Upper lobe of left lung (tissue), 6 donors: Measurements from ENCODE around the gene NEDD4L. TPM values are rescaled to one million over a fixed set of nuclear protein-coding genes. Genes with fewer than 3 reads are reported as not detected.

Experiments
- ATAC-seq, 2 donors: fragments of 200-7000 bp; cut with Tn5 transposase; one replicate each; pipeline ENCODE4 v1.9.1; 2022; ENCODE audit warnings: mild to moderate bottlenecking in 2 of 2, moderate library complexity in 2 of 2; ENCODE audit not compliant: low FRiP score in 2 of 2
- DNase-seq, 2 donors: peaks; one replicate each; pipeline ENCODE4 v3.0.0-alpha.2; 2019 to 2020
- H3K27ac ChIP-seq, 4 donors: fragments of 200-600 bp; sonication (generic); one replicate each; pipeline ENCODE4 v1.5.1; 2016 to 2019
- H3K27me3 ChIP-seq, 4 donors: fragments of 200-600 bp; sonication (generic); one replicate each; pipeline ENCODE4 v1.5.1; 2017 to 2019
- H3K36me3 ChIP-seq, 4 donors: fragments of 200-600 bp; sonication (generic); one replicate each; pipeline ENCODE4 v1.5.1; 2016 to 2019
- H3K4me1 ChIP-seq, 4 donors: fragments of 200-600 bp; sonication (generic); one replicate each; pipeline ENCODE4 v1.5.1; 2018 to 2019
- H3K4me3 ChIP-seq, 4 donors: fragments of 200-600 bp; sonication (generic); one replicate each; pipeline ENCODE4 v1.5.1; 2017 to 2019; ENCODE audit warnings: mild to moderate bottlenecking in 2 of 4, moderate library complexity in 1 of 4
- H3K9me3 ChIP-seq, 4 donors: fragments of 200-600 bp; sonication (generic); one replicate each; pipeline ENCODE4 v1.5.1; 2018 to 2019
- CTCF ChIP-seq, 6 experiments: fragments of 450-650 bp in 4 of 6; fragments of 200-600 bp in 2 of 6; sonication (generic) in 2 of 6; IDR thresholded peaks; one replicate each; pipeline ENCODE4 v1.5.1; 2016 to 2019; ENCODE audit warnings: antibody characterized with exemption in 6 of 6
- EP300 ChIP-seq, 4 donors: sonication (generic); formaldehyde crosslinking; IDR thresholded peaks; one replicate each; pipeline ENCODE4 v1.5.1; 2017; ENCODE audit warnings: antibody characterized with exemption in 4 of 4, control low read depth in 2 of 4
- POLR2A ChIP-seq, 4 donors: fragments of 450-650 bp; IDR thresholded peaks; one replicate each; pipeline ENCODE4 v1.5.1; 2016 to 2017; ENCODE audit warnings: antibody characterized with exemption in 4 of 4, mild to moderate bottlenecking in 2 of 4
- POLR2AphosphoS5 ChIP-seq, 2 donors: sonication (generic); formaldehyde crosslinking; IDR thresholded peaks; one replicate each; pipeline ENCODE4 v1.5.1; 2017; ENCODE audit warnings: antibody characterized with exemption in 2 of 2
- WGBS, 2 donors: methylation state at CpG; one replicate each; pipeline ENCODE4 v1.1.5; 2017 to 2018; 5-methylcytosine and 5-hydroxymethylcytosine counted together
- total RNA-seq, 6 donors: library from RNA; depleted of rRNA in 4 of 6; stranded (reverse); fragments of >200 nt in 4 of 6; gene quantifications; one replicate each; pipeline versions ENCODE4 v1.1.0 to v1.2.1, GENCODE V29; 2016 to 2021
- donor health status: DM: no; HTN: no; CAD: no; lungs with moderate emphysema.
- donor health status: DM: no; HTN: yes; CAD: no; lungs with severe emphysema.

The NEDD4L gene
- total RNA-seq, 6 donors from 2014 or later = 148 to 491 (median 300) TPM

DNA sequence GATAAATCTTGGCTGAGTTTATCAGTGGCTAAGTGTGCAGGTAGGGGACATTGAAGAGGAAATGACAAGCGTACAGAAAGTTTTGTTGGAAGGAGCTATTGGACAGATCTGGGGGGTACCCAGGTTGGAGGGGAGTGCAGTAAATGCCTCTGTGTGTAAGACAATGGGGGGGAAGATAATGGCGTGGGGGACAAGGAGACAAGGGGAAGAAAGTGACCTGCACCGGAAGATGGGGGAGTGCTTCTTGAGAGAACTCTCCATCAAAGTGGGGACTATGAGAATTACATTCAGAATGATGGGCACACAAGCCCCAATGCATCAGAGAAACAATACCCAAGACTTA is 394.9 kb downstream of the NEDD4L start:
- Histone ChIP-seq H3K27ac (peak overlapping the region in 3 of 4 donors; percentile 23 to 61 (median 24)), H3K36me3 (no peaks in the 10 kb centered on the region), H3K27me3 (no peaks in the 10 kb centered on the region), H3K9me3 (no peaks in the 10 kb centered on the region), H3K4me1 (peaks cover 0 to 14% (median 6%) of the 10 kb centered on the region in 4 donors), H3K4me3 (peak overlapping the region; percentile 13 to 43 (median 30))
- ATAC-seq (peak in 1 of 2 donors; percentile 25), DNase-seq (no peak)
- 33 to 38% methylated on average over 3 of the region's 3 CpGs for WGBS, 2 donors
- no peak for TF ChIP-seq POLR2AphosphoS5 (IDR thresholded peaks at IDR 0.05)
- no peak for TF ChIP-seq CTCF (IDR thresholded peaks at IDR 0.05)
- no peak for TF ChIP-seq POLR2A (IDR thresholded peaks at IDR 0.05)
- no peak for TF ChIP-seq EP300 (IDR thresholded peaks at IDR 0.05)

DNA sequence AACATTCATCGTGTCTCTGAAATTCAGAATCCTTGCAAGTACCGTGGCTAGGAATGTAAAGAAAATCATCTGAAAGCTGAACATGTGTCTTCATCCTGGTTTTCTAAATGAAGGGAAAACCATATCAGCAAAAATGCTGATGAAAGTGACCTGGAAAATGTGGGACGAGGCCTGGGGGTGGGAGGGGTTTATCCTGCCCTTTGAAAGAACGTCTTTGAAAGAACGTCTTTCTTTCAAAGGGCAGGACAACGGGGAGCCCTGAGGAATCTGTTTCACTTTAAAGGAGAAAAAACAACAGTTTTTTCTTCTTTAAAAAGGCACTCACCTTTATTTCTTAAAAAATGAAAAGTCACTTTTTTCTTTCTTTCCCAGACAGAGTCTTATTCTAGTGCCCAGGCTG is 399.6 kb downstream of the NEDD4L start:
- Histone ChIP-seq H3K9me3 (no peaks in the 10 kb centered on the region), H3K4me3 (no peak overlapping the region), H3K27ac (no peak overlapping the region), H3K4me1 (peaks cover 0 to 6% (median 3%) of the 10 kb centered on the region in 4 donors), H3K27me3 (no peaks in the 10 kb centered on the region), H3K36me3 (no peaks in the 10 kb centered on the region)
- ATAC-seq = no peak
- TF ChIP-seq POLR2AphosphoS5 (IDR thresholded peaks at IDR 0.05) (no peak), CTCF (IDR thresholded peaks at IDR 0.05) (no peak), EP300 (IDR thresholded peaks at IDR 0.05) (no peak), POLR2A (IDR thresholded peaks at IDR 0.05) (no peak)
- WGBS, 2 donors = 75 to 77% methylated on average over 6 of the region's 6 CpGs
- no peak for DNase-seq

- ATAC-seq = no peak
- 92 to 97% methylated on average over 11 of the region's 11 CpGs for whole genome bisulfite sequencing, 2 donors
Observed at GRCh38 chr18:58446391-58447060, 402.5 kb downstream of the NEDD4L start.

GRCh38 chr18:58447402-58448095 is 403.5 kb downstream of the NEDD4L start:
- Histone ChIP-seq H3K4me1 (no peaks in the 10 kb centered on the region), H3K36me3 (no peaks in the 10 kb centered on the region), H3K27ac (no peak overlapping the region), H3K9me3 (no peaks in the 10 kb centered on the region), H3K4me3 (no peak overlapping the region), H3K27me3 (no peaks in the 10 kb centered on the region)
- DNase-seq (no peak), ATAC-seq (no peak)
- TF ChIP-seq POLR2A (IDR thresholded peaks at IDR 0.05) = no peak
- no peak for TF ChIP-seq POLR2AphosphoS5 (IDR thresholded peaks at IDR 0.05)
- TF ChIP-seq CTCF (IDR thresholded peaks at IDR 0.05) = no peak
- no peak for TF ChIP-seq EP300 (IDR thresholded peaks at IDR 0.05)
- 81 to 84% methylated on average over 8 to 9 of the region's 9 CpGs for WGBS, 2 donors

More at GRCh38 chr18:58446391-58447060, 402.5 kb downstream of the NEDD4L start:
- Histone ChIP-seq H3K36me3 (no peaks in the 10 kb centered on the region), H3K4me1 (no peaks in the 10 kb centered on the region), H3K27ac (no peak overlapping the region), H3K9me3 (no peaks in the 10 kb centered on the region), H3K4me3 (no peak overlapping the region), H3K27me3 (no peaks in the 10 kb centered on the region)
- TF ChIP-seq POLR2A (IDR thresholded peaks at IDR 0.05) (no peak), POLR2AphosphoS5 (IDR thresholded peaks at IDR 0.05) (no peak), EP300 (IDR thresholded peaks at IDR 0.05) (no peak), CTCF (IDR thresholded peaks at IDR 0.05) (no peak)
- no peak for DNase-seq
